AG08395 (cell line): ENCODE results near the gene MUC4.
"Not testable (repeated sequence)": the region's sequence is repeated elsewhere in the genome, so short reads cannot be mapped to it uniquely, and the experiment has no call there.

Experiments
- DNase-seq: peaks from one replicate; pipeline ENCODE4 v3.0.0; 2012; ENCODE audit warnings: mixed read lengths, low spot score

The MUC4 gene

GRCh38 chr3:195744437-195744836 lies 67.3 kb downstream of the MUC4 start:
- no peak for DNase-seq

- DNase-seq = no peak
These were observed 72.1 kb downstream of the MUC4 start for GRCh38 chr3:195739561-195740111.

GRCh38 chr3:195738274-195739044 lies 73.3 kb downstream of the MUC4 start:
- no peak for DNase-seq

- DNase-seq = not testable (repeated sequence)
These were observed 73.9 kb downstream of the MUC4 start for GRCh38 chr3:195737782-195738181.

- DNase-seq = no peak
These were observed 74.8 kb downstream of the MUC4 start for GRCh38 chr3:195736866-195737490.

GRCh38 chr3:195735036-195735695 lies 76.6 kb downstream of the MUC4 start:
- no peak for DNase-seq

GRCh38 chr3:195732940-195733339 lies 78.8 kb downstream of the MUC4 start:
- no peak for DNase-seq

GRCh38 chr3:195731356-195731905 lies 80.3 kb downstream of the MUC4 start:
- no peak for DNase-seq

GRCh38 chr3:195729476-195730251 lies 82.1 kb downstream of the MUC4 start:
- DNase-seq = no peak

GRCh38 chr3:195728789-195729188 lies 82.9 kb downstream of the MUC4 start:
- not testable (repeated sequence) for DNase-seq

GRCh38 chr3:195727606-195728195 lies 84.0 kb downstream of the MUC4 start:
- DNase-seq = no peak

GRCh38 chr3:195725916-195726740 lies 85.6 kb downstream of the MUC4 start:
- not testable (repeated sequence) for DNase-seq

- DNase-seq = not testable (repeated sequence)
These were observed 87.4 kb downstream of the MUC4 start for GRCh38 chr3:195724363-195724762.

- not testable (repeated sequence) for DNase-seq
These were observed 88.8 kb downstream of the MUC4 start for GRCh38 chr3:195722996-195723345.

- not testable (repeated sequence) for DNase-seq
These were observed 89.4 kb downstream of the MUC4 start for GRCh38 chr3:195722139-195722995.

GRCh38 chr3:195720831-195721506 lies 90.8 kb downstream of the MUC4 start, which contains the start of gene MUC20:
Gene MUC20 (plus strand): TSS chr3:195720978. CDS start chr3:195721008, 30 bp downstream.
- DNase-seq = not testable (repeated sequence)

- not testable (repeated sequence) for DNase-seq
These were observed 92.0 kb downstream of the MUC4 start for GRCh38 chr3:195719514-195720254.

GRCh38 chr3:195718477-195718984 lies 93.2 kb downstream of the MUC4 start:
- DNase-seq = no peak
